CD8-positive, alpha-beta memory T cell (primary cell): Measurements from ENCODE around the gene TYW1. TPM values are rescaled to one million over a fixed set of nuclear protein-coding genes. Genes with fewer than 3 reads are reported as not detected.
"Not testable (repeated sequence)": the region's sequence is repeated elsewhere in the genome, so short reads cannot be mapped to it uniquely, and the experiment has no call there.

Experiments
- CTCF ChIA-PET: fragments of 350-600 bp; sonication (Branson Sonifier 250); formaldehyde crosslinking; loops from one replicate; lab custom pipeline; 2021; ENCODE audit warnings: antibody characterized with exemption; lab: Charles Lee
- POLR2A ChIA-PET: fragments of 350-600 bp; sonication (Branson Sonifier 250); formaldehyde crosslinking; loops from one replicate; lab custom pipeline; 2021; ENCODE audit warnings: antibody characterized with exemption; lab: Charles Lee
- DNase-seq, 5 donors: peaks; one replicate each; pipeline versions ENCODE4 v3.0.0 to v3.0.0-alpha.2; 2020 to 2022; ENCODE audit warnings: mixed read lengths in 1 of 5
- H3K27ac ChIP-seq: one replicate; pipeline ENCODE4 v1.7.0; 2013; ENCODE audit warnings: low read depth, mild to moderate bottlenecking, low read length, moderate library complexity
- H3K27me3 ChIP-seq: 2 replicates; pipeline ENCODE4 v1.7.0; 2013; ENCODE audit warnings: low read length, mild to moderate bottlenecking; ENCODE audit not compliant: insufficient read depth, poor library complexity, severe bottlenecking
- H3K36me3 ChIP-seq: 2 replicates; pipeline ENCODE4 v1.7.0; 2013; ENCODE audit warnings: mild to moderate bottlenecking, low read length, moderate library complexity; ENCODE audit not compliant: insufficient read depth
- H3K4me1 ChIP-seq: 2 replicates; pipeline ENCODE4 v1.7.0; 2013; ENCODE audit warnings: mild to moderate bottlenecking, low read length, moderate library complexity; ENCODE audit not compliant: insufficient read depth
- H3K4me3 ChIP-seq: 2 replicates; pipeline ENCODE4 v1.7.0; 2013; ENCODE audit warnings: mild to moderate bottlenecking, low read length
- H3K9me3 ChIP-seq: 2 replicates; pipeline ENCODE4 v1.7.0; 2013; ENCODE audit warnings: mild to moderate bottlenecking, low read length
- H3K27ac Mint-ChIP-seq, 8 donors: one replicate each; pipeline ENCODE4 v1.8.0; 2020 to 2021; ENCODE audit warnings: mixed read lengths in 8 of 8, mild to moderate bottlenecking in 6 of 8, inconsistent platforms in 3 of 8, moderate library complexity in 3 of 8
- H3K27me3 Mint-ChIP-seq, 2 donors: one replicate each; pipeline ENCODE4 v1.8.0; 2020 to 2021; ENCODE audit warnings: mixed read lengths in 2 of 2, mild to moderate bottlenecking in 1 of 2, moderate library complexity in 1 of 2
- H3K36me3 Mint-ChIP-seq, 3 donors: one replicate each; pipeline ENCODE4 v1.8.0; 2020 to 2021; ENCODE audit warnings: mixed read lengths in 3 of 3, inconsistent platforms in 1 of 3, mild to moderate bottlenecking in 1 of 3
- H3K4me1 Mint-ChIP-seq, 3 donors: one replicate each; pipeline ENCODE4 v1.8.0; 2020 to 2021; ENCODE audit warnings: mixed read lengths in 3 of 3, inconsistent platforms in 1 of 3, mild to moderate bottlenecking in 1 of 3
- H3K4me3 Mint-ChIP-seq, 7 donors: one replicate each; pipeline ENCODE4 v1.8.0; 2020 to 2021; ENCODE audit warnings: mixed read lengths in 7 of 7, mild to moderate bottlenecking in 6 of 7, moderate library complexity in 4 of 7, inconsistent platforms in 2 of 7
- H3K9me3 Mint-ChIP-seq, 5 donors: one replicate each; pipeline ENCODE4 v1.8.0; 2020 to 2022; ENCODE audit warnings: mixed read lengths in 5 of 5, mild to moderate bottlenecking in 3 of 5, moderate library complexity in 2 of 5, inconsistent platforms in 1 of 5
- polyA plus RNA-seq: library from polyadenylated mRNA; unstranded; fragments of 300-500 nt; fragmentation: Illumina TruSeq; gene quantifications from one replicate; pipeline ENCODE4 v1.2.3, GENCODE V29; 2021
- total RNA-seq, 2 experiments: library from RNA; stranded (reverse); gene quantifications; one replicate each; pipeline ENCODE4 v1.2.3, GENCODE V29; 2021

Gene TYW1
- total and polyA plus RNA-seq, 3 experiments from 2014 or later = 20.2 to 26.5 (median 21.5) TPM

DNA sequence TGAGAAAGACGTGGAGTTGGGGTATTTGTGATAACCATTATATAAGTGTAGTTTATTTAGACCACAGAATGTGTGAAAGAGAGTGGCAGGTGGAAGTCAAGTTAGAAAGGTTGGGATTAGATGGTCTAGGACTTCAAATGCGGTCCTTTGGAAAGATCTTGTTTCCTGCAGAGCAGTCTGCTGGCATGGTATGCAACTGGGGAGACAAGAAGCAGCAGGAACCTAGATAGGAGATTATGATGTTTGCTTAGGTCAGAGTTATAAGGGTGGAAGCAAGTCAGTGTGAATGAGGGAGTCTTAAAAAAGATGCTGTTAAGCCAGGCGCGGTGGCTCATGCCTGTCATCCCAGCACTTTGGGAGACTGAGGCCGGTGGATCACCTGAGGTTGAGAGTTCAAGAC, 102.8 kb downstream of the TYW1 start:
- peak overlapping the region in 3 of 8 donors; percentile 43 to 94 (median 87) for H3K27ac Mint-ChIP-seq
- H3K36me3 ChIP-seq, H3K4me3 Mint-ChIP-seq, H3K9me3 Mint-ChIP-seq, H3K4me3 ChIP-seq, H3K9me3 ChIP-seq, H3K27me3 Mint-ChIP-seq, H3K27me3 ChIP-seq, POLR2A ChIA-PET, DNase-seq, CTCF ChIA-PET, H3K4me1 ChIP-seq, H3K27ac ChIP-seq: not testable (repeated sequence)
- peaks cover 2 to 12% (median 5%) of the 10 kb centered on the region in 3 donors for H3K4me1 Mint-ChIP-seq
- peaks cover 5 to 59% (median 29%) of the 10 kb centered on the region in 3 donors for H3K36me3 Mint-ChIP-seq

DNA sequence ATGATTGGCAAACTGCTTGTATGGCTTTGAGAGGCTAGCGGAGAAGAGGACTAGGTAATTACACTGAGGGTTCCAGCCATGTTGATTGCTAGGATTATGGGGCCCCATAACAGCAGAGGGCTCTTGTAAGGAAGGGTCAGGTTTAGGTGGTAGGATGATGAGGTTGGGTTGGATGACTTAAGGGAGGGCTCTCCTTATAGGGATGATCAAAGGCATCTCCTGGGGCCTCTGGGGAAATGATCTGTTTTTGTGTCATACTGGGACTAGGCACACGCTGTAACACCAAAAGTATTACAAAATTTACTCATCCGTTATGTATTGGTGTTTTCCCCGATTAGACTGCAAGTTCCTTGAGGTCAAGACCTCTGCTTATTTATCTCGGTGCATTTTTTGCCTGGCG, 103.4 kb downstream of the TYW1 start:
- H3K27ac ChIP-seq, H3K36me3 ChIP-seq, H3K4me1 ChIP-seq, H3K9me3 ChIP-seq, CTCF ChIA-PET, H3K27me3 ChIP-seq, POLR2A ChIA-PET, H3K9me3 Mint-ChIP-seq, H3K4me3 Mint-ChIP-seq, H3K4me3 ChIP-seq, H3K27me3 Mint-ChIP-seq, DNase-seq: not testable (repeated sequence)
- Mint-ChIP-seq H3K4me1 (peaks cover 7 to 18% (median 10%) of the 10 kb centered on the region in 3 donors), H3K36me3 (peaks cover 5 to 56% (median 29%) of the 10 kb centered on the region in 3 donors), H3K27ac (peak overlapping the region in 2 of 8 donors; percentile 6 to 73)

DNA sequence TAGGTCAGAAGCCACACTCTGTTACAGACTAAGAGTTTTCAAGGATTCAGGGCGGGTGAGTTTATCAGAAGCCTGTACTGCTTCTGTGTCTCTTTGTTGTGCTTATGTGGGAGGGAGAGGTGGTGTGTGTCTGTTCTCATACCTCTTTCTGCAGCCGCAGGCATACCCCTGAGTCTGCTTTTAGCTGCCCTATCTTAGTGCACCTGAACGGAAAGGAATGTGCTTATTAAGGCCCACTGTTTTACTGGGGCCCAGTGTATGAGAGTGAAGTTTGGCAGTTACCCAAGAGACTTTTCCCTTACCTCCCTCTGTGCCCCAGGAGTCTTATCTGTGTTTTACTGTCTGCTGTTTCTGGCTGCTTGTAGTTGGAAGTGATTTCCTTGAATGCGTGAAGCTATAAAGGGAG, 104.3 kb downstream of the TYW1 start:
- ChIA-PET POLR2A (no interaction called here), CTCF (no interaction called here)
- H3K4me1 Mint-ChIP-seq = peaks cover 14 to 26% (median 17%) of the 10 kb centered on the region in 3 donors
- no peaks in the 10 kb centered on the region for H3K9me3 Mint-ChIP-seq
- no peak for DNase-seq
- H3K9me3 ChIP-seq = no peaks in the 10 kb centered on the region
- no peaks in the 10 kb centered on the region for H3K4me1 ChIP-seq
- no peaks in the 10 kb centered on the region for H3K27me3 ChIP-seq
- H3K36me3 ChIP-seq = no peaks in the 10 kb centered on the region
- no peak overlapping the region for H3K27ac ChIP-seq
- peak overlapping the region in 1 of 8 donors; percentile 64 for H3K27ac Mint-ChIP-seq
- H3K27me3 Mint-ChIP-seq = no peaks in the 10 kb centered on the region
- no peak overlapping the region for H3K4me3 ChIP-seq
- peaks cover 5 to 53% (median 33%) of the 10 kb centered on the region in 3 donors for H3K36me3 Mint-ChIP-seq
- no peak overlapping the region for H3K4me3 Mint-ChIP-seq

DNA sequence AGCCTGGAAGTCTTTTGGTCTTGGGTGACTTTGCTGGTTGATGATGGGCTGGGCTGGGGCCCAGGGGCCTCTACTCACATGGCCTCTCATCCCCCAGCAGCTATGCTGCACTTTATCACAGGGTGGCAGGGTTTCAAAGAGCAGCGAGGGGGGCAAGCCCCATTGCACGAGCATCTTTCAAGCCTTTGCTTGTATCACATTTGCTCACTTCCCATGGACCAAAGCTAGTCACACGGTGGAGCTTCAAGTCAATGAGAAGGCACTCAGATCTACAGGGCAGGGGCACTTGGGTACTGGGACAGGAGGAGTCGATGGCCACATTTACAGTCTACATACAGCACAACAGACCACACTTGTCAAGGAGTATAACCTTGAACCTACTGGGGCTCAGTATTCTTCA, 108.3 kb downstream of the TYW1 start:
- H3K27ac ChIP-seq, H3K9me3 ChIP-seq, H3K9me3 Mint-ChIP-seq, H3K27me3 ChIP-seq, CTCF ChIA-PET, POLR2A ChIA-PET, H3K4me1 ChIP-seq, H3K36me3 ChIP-seq, H3K27me3 Mint-ChIP-seq, H3K4me3 ChIP-seq: not testable (repeated sequence)
- peak overlapping the region; percentile 25 to 93 (median 82) for H3K27ac Mint-ChIP-seq
- peaks cover 14 to 26% (median 20%) of the 10 kb centered on the region in 3 donors for H3K4me1 Mint-ChIP-seq
- H3K4me3 Mint-ChIP-seq = peak overlapping the region in 1 of 7 donors; percentile 41
- peaks cover 9 to 47% (median 29%) of the 10 kb centered on the region in 3 donors for H3K36me3 Mint-ChIP-seq
- peak in 1 of 5 donors; percentile 7 for DNase-seq

DNA sequence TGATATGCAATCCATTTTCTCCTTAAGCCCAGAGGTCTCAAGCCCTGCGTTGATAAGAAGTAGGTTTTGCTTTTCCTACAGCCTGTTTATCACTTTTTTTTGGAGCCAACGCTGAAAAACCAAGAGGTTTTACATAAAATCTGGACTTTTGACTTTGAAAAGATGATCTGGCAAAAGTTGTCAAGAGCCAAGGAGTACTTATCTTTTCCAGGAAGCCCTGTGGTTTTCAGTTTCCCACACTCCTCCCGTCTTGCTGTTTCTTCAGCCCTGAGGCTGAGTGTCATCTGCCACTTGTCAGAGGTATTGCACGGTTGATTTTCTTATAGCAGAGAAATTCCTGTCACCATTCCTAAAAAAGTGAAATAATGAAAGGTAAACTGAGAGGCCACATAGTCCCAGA, 108.7 kb downstream of the TYW1 start:
- DNase-seq = no peak
- Mint-ChIP-seq H3K4me3 (peak overlapping the region in 2 of 7 donors; percentile 1 to 64), H3K4me1 (peaks cover 14 to 26% (median 20%) of the 10 kb centered on the region in 3 donors), H3K27ac (peak overlapping the region in 7 of 8 donors; percentile 44 to 87 (median 78)), H3K9me3 (no peaks in the 10 kb centered on the region), H3K36me3 (peaks cover 9 to 47% (median 27%) of the 10 kb centered on the region in 3 donors), H3K27me3 (no peaks in the 10 kb centered on the region)
- Histone ChIP-seq H3K27me3 (no peaks in the 10 kb centered on the region), H3K9me3 (no peaks in the 10 kb centered on the region), H3K36me3 (no peaks in the 10 kb centered on the region), H3K4me1 (no peaks in the 10 kb centered on the region), H3K4me3 (no peak overlapping the region), H3K27ac (no peak overlapping the region)
- ChIA-PET CTCF (no interaction called here), POLR2A (no interaction called here)

DNA sequence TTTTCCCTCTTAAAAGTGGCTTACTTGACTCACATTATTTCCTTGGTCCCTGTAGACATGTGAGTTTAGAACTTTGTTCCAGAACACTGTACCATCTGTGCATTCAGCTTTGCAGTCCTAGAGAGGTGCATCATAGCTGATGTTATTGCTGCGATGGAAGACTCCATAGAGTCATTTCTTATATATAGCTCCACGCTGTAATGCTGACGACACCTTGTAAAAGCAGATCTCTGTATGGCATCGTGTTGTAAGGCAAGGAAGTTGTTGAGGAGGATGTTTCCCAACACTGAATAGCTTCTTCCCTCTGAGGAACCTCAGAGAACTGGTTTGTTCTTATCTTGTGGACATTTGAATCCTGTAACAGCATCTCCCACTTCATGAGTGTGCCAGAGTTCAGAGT, 109.6 kb downstream of the TYW1 start:
- H3K27ac ChIP-seq, H3K27ac Mint-ChIP-seq, H3K9me3 Mint-ChIP-seq, H3K27me3 ChIP-seq, H3K36me3 ChIP-seq, H3K4me3 ChIP-seq, H3K9me3 ChIP-seq, H3K4me1 ChIP-seq, H3K27me3 Mint-ChIP-seq, H3K4me3 Mint-ChIP-seq, POLR2A ChIA-PET, CTCF ChIA-PET, DNase-seq: not testable (repeated sequence)
- Mint-ChIP-seq H3K4me1 (peaks cover 14 to 26% (median 20%) of the 10 kb centered on the region in 3 donors), H3K36me3 (peaks cover 4 to 43% (median 26%) of the 10 kb centered on the region in 3 donors)

DNA sequence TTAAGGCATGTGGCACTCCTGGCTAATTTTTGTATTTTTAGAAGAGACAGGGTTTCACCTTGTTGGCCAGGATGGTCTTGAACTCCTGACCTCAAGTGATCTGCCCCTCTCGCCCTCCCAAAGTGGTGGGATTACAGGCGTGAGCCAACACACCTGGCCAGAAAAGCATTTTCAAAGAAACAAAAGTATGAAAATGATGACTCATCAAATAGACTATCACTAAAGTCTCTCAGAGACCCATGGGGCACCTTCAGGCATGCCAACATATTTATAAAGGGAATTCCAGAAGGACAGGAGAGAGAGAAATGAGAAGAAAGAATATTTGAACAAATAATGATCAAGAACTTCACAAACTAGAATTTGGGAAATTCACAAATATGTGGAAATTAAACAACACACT, 114.7 kb downstream of the TYW1 start:
- H3K4me3 Mint-ChIP-seq, H3K27me3 ChIP-seq, H3K27me3 Mint-ChIP-seq, H3K9me3 ChIP-seq, H3K27ac ChIP-seq, H3K36me3 ChIP-seq, H3K4me1 ChIP-seq, CTCF ChIA-PET, H3K9me3 Mint-ChIP-seq, DNase-seq, POLR2A ChIA-PET, H3K4me3 ChIP-seq, H3K4me1 Mint-ChIP-seq: not testable (repeated sequence)
- Mint-ChIP-seq H3K36me3 (peaks cover 7 to 29% (median 7%) of the 10 kb centered on the region in 3 donors), H3K27ac (peak overlapping the region in 1 of 8 donors; percentile 17)

DNA sequence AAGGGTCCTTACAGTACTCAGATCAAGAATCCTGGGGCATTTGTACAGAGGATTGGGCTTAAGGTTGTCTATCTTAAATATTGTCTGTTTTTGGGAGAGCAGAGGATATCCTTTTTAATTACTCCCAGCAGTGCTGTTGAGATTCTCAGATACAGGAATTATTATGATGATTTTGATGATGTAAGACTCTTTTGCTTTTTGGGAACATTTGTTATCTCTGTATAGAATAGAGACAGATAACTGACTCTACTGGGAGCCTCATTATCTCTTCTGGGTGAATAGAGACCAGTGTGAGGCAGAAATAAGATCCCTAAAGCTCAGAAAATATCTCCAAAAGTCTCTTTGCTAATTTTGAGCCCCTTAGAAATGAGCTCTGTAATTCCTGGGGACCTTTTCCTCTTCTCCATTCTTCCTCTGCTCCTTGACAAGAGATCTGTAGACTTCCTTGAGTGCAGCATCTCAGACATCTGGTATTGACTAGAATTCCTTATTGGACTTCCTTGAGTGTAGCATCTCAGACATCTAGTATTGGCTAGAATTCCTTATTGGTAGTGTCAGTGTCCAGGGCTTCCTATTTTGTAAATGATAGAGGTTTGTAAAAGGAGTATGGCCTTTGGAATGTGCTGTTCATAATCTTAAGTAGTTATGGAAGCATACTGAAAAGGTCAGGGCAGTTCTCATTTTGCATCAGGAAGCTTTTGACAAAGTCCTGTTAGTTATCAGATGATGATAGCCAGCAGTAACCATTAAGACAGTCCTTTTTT, 118.0 kb downstream of the TYW1 start:
- CTCF ChIA-PET, H3K27me3 Mint-ChIP-seq, H3K27ac ChIP-seq, H3K27me3 ChIP-seq, POLR2A ChIA-PET, DNase-seq, H3K4me1 Mint-ChIP-seq, H3K9me3 Mint-ChIP-seq, H3K4me1 ChIP-seq, H3K4me3 ChIP-seq, H3K9me3 ChIP-seq, H3K36me3 ChIP-seq, H3K4me3 Mint-ChIP-seq: not testable (repeated sequence)
- Mint-ChIP-seq H3K36me3 (peaks cover 7 to 35% (median 13%) of the 10 kb centered on the region in 3 donors), H3K27ac (peak overlapping the region in 3 of 8 donors; percentile 19 to 29 (median 29))
